Prostate gland (tissue), 2 donors: Measurements from ENCODE around the gene FRMD4A. TPM values are rescaled to one million over a fixed set of nuclear protein-coding genes. Genes with fewer than 3 reads are reported as not detected.

ENCODE experiments used
- DNase-seq: peaks from one replicate; pipeline ENCODE4 v3.0.0-alpha.2; 2019; ENCODE audit warnings: low spot score
- H3K27ac ChIP-seq, 2 donors: fragments of 200-600 bp; sonication (generic); 2 replicates each; pipeline ENCODE4 v1.5.1; 2017 to 2019
- H3K27me3 ChIP-seq: fragments of 200-600 bp; sonication (generic); replicated peaks from 2 replicates; pipeline ENCODE4 v1.5.1; 2019; ENCODE audit not compliant: insufficient read depth
- H3K36me3 ChIP-seq, 2 donors: fragments of 200-600 bp; sonication (generic); 1 replicate in 1 of 2; 2 replicates in 1 of 2; pipeline versions ENCODE4 v1.5.1 to v1.8.1; 2017 to 2019
- H3K4me1 ChIP-seq: fragments of 200-600 bp; sonication (generic); replicated peaks from 2 replicates; pipeline ENCODE4 v1.5.1; 2019
- H3K4me3 ChIP-seq, 2 donors: fragments of 200-600 bp; sonication (generic); 2 replicates each; pipeline ENCODE4 v1.5.1; 2017 to 2019
- H3K9me3 ChIP-seq: fragments of 200-600 bp; sonication (generic); 2 replicates; pipeline ENCODE4 v1.5.1; 2017
- POLR2A ChIP-seq: fragments of 450-650 bp; IDR thresholded peaks from one replicate; pipeline ENCODE4 v1.6.1; 2016; ENCODE audit warnings: antibody characterized with exemption, mild to moderate bottlenecking
- POLR2AphosphoS5 ChIP-seq: sonication (generic); formaldehyde crosslinking; IDR thresholded peaks from one replicate; pipeline ENCODE4 v1.6.1; 2017; ENCODE audit warnings: antibody characterized with exemption
- WGBS: methylation state at CpG from one replicate; pipeline ENCODE4 v1.1.5; 2018; 5-methylcytosine and 5-hydroxymethylcytosine counted together
- intact Hi-C: fragments of 100-400 bp; cut with DNase I; formaldehyde crosslinking; loops from one replicate; pipeline ENCODE4 v1.14.2; 2022
- small RNA-seq, 2 donors: library from RNA; depleted of rRNA; stranded (forward); fragments of <200 nt; gene quantifications; one replicate each; pipeline ENCODE3, GENCODE V24; 2016
- total RNA-seq, 2 donors: library from RNA; depleted of rRNA; stranded (reverse); fragments of >200 nt; gene quantifications; one replicate each; pipeline ENCODE4 v1.1.0, GENCODE V29; 2016
- TF ChIP-seq, protein P1 (sequence below), 4 experiments: fragments of 200-600 bp in 2 of 4; fragments of 450-650 bp in 2 of 4; sonication (generic) in 2 of 4; IDR thresholded peaks; 1 replicate in 3 of 4; 2 replicates in 1 of 4; pipeline ENCODE4 v1.5.1; 2016 to 2019; ENCODE audit warnings: antibody characterized with exemption in 4 of 4, mild to moderate bottlenecking in 2 of 4, moderate library complexity in 2 of 4

Gene FRMD4A
- total RNA-seq, 2 donors from 2014 or later, result 38.0 to 53.2 TPM

GRCh38 chr10:13604357-13605040 lies 726.2 kb downstream of the FRMD4A start:
- Histone ChIP-seq H3K27me3 (no peaks in the 10 kb centered on the region), H3K4me1 (no peaks in the 10 kb centered on the region), H3K9me3 (no peaks in the 10 kb centered on the region), H3K36me3 (no peaks in the 10 kb centered on the region), H3K4me3 (no peak overlapping the region), H3K27ac (no peak overlapping the region)
- no peak for DNase-seq
- TF ChIP-seq, protein P1, sequence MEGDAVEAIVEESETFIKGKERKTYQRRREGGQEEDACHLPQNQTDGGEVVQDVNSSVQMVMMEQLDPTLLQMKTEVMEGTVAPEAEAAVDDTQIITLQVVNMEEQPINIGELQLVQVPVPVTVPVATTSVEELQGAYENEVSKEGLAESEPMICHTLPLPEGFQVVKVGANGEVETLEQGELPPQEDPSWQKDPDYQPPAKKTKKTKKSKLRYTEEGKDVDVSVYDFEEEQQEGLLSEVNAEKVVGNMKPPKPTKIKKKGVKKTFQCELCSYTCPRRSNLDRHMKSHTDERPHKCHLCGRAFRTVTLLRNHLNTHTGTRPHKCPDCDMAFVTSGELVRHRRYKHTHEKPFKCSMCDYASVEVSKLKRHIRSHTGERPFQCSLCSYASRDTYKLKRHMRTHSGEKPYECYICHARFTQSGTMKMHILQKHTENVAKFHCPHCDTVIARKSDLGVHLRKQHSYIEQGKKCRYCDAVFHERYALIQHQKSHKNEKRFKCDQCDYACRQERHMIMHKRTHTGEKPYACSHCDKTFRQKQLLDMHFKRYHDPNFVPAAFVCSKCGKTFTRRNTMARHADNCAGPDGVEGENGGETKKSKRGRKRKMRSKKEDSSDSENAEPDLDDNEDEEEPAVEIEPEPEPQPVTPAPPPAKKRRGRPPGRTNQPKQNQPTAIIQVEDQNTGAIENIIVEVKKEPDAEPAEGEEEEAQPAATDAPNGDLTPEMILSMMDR (IDR thresholded peaks at IDR 0.05), result no peak
- no peak for TF ChIP-seq POLR2AphosphoS5
- intact Hi-C loops, result no loop called here
- whole genome bisulfite sequencing, result 77% methylated on average over 2 of the region's 2 CpGs

DNA sequence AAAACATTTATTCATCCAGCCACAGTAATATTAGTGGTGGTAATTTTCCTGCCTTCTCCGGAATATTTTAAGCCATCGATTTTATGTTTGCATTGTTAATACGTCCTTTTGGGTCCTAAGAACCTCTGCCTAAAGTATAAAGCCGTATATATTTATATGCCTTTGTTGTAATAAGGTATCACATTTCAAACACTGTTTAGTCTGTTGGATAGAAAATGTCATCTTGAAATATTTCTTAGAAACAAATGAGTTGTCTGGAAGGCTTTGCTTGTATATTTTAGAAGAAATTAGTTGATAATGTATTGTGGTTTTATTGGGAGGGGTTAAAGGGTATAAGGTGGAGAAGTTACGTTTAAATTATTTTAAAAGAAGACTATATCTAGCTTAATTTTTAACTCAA lies 732.8 kb downstream of the FRMD4A start:
- TF ChIP-seq POLR2AphosphoS5 (no peak), POLR2A (no peak)
- TF ChIP-seq, protein P1 (IDR thresholded peaks at IDR 0.05), result no peak
- H3K27ac ChIP-seq, result no peak overlapping the region
- no peaks in the 10 kb centered on the region for H3K9me3 ChIP-seq
- WGBS, result 40% methylated on average over 5 of the region's 5 CpGs
- DNase-seq, result no peak
- no peaks in the 10 kb centered on the region for H3K27me3 ChIP-seq
- intact Hi-C loops, result no loop called here
- no peak overlapping the region for H3K4me3 ChIP-seq
- H3K36me3 ChIP-seq, result no peaks in the 10 kb centered on the region
- H3K4me1 ChIP-seq, result no peaks in the 10 kb centered on the region

DNA sequence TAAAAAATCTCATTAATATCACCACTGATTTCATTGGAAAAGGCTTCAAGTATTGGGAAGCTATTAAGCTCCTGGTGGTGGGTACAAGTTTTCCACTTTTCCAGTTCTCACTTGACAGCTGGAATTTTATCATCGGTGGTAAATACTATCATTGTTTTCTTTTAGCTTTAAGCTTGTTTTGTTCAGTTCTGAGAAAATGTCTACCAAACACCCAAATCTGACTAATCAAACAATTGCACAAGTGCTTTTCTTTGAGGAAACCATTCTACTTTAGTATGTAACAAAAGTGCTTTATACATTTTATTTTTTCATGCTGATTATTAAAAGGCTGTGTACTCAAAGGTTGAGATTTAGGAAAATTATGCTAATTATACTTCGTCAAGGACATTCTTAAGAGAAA lies 736.1 kb downstream of the FRMD4A start:
- no peak for DNase-seq
- intact Hi-C loops, result no loop called here
- no peak for TF ChIP-seq POLR2AphosphoS5
- TF ChIP-seq POLR2A, result no peak
- TF ChIP-seq, protein P1 (IDR thresholded peaks at IDR 0.05), result no peak
- Histone ChIP-seq H3K4me1 (no peaks in the 10 kb centered on the region), H3K9me3 (no peaks in the 10 kb centered on the region), H3K27ac (no peak overlapping the region), H3K4me3 (no peak overlapping the region), H3K27me3 (no peaks in the 10 kb centered on the region), H3K36me3 (no peaks in the 10 kb centered on the region)
- WGBS, result 94% methylated on average over 2 of the region's 2 CpGs

Small RNA genes within 50 kb of the gene (small RNA-seq; reads per million reads assigned to genes)
- 0 to 0.40 reads per million in 2 donors for gene RNA5SP301
